Measurements from ENCODE around the gene ZNF738. TPM values are rescaled to one million over a fixed set of nuclear protein-coding genes. Genes with fewer than 3 reads are reported as not detected.
"Not testable (repeated sequence)": the region's sequence is repeated elsewhere in the genome, so short reads cannot be mapped to it uniquely, and the experiment has no call there.

The ZNF738 gene
- polyA plus RNA-seq, 1 of the 3 experiments (the other 2 are of a cell fraction): 8.1 TPM

DNA sequence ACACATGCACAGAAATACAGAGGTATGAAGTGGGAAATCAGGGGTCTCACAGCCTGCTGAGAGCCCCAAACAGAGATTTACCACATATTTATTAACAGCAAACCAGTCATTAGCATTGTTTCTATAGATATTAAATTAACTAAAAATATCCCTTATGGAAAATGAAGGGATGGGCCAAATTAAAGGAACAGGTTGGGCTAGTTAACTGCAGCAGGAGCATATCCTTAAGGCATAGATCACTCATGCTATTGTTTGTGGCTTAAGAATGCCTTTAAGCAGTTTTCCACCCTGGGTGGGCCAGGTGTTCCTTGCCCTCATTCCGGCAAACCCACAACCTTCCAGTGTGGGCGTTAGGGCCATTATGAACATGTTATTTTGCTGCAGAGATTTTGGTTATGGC is 14.0 kb upstream of the ZNF738 start:
- H2AFZ ChIP-seq (ENCODE audit: low read depth); H3K27me3 ChIP-seq (ENCODE audit: insufficient read depth); H3K27ac ChIP-seq (ENCODE audit: low read depth in 2 of 2, low read length in 1 of 2); H3K9me2 ChIP-seq; H3K79me2 ChIP-seq (ENCODE audit: insufficient read depth); DNase-seq; H3K36me3 ChIP-seq (replicated peaks in 1 of 2; ENCODE audit: control insufficient read depth in 1 of 2, insufficient read depth in 2 of 2, low read length in 1 of 2); H3K9ac ChIP-seq; H3K4me1 ChIP-seq (ENCODE audit: control insufficient read depth in 1 of 2, insufficient read depth in 2 of 2, low read depth in 1 of 2, low read length in 1 of 2); H3K9me3 ChIP-seq; H3K4me2 ChIP-seq; H3F3A ChIP-seq (replicated peaks; ENCODE audit: insufficient read depth); H4K20me1 ChIP-seq (ENCODE audit: insufficient read depth); H3K4me3 ChIP-seq (ENCODE audit: low read depth in 2 of 2, low read length in 1 of 2); POLR2A ChIA-PET; CTCF ChIA-PET: not testable (repeated sequence)
- WGBS (ENCODE audit: low lambda C conversion rate): 20% methylated on average over 1 of the region's 2 CpGs

DNA sequence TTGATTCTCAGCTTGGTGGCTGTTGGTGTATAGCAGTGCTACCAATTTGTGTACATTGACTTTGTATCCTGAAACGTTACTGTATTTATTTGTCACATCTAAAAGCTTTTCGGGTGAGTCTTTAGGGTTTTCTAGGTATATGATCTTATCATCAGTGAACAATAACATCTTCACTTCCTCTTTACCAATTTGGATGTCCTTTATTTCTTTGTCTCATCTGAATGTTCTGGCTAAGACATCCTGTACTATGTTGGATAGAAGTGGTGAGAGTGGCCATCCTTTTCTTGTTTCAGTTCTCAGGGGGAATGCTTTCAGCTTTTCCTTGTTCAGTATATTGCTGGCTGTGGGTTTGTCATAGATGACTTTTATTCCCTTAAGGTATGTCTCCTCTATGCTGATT is 6.0 kb upstream of the ZNF738 start:
- H3K9ac ChIP-seq: no peak overlapping the region
- H2AFZ ChIP-seq (ENCODE audit: low read depth): no peak overlapping the region
- no peaks in the 10 kb centered on the region for H3K27me3 ChIP-seq (ENCODE audit: insufficient read depth)
- no peak overlapping the region for H3K4me3 ChIP-seq (ENCODE audit: low read depth in 2 of 2, low read length in 1 of 2)
- H3K4me1 ChIP-seq (ENCODE audit: control insufficient read depth in 1 of 2, insufficient read depth in 2 of 2, low read depth in 1 of 2, low read length in 1 of 2): no peaks in the 10 kb centered on the region
- no peak overlapping the region for H3K4me2 ChIP-seq
- no peaks in the 10 kb centered on the region for H3K79me2 ChIP-seq (ENCODE audit: insufficient read depth)
- H3F3A ChIP-seq (replicated peaks; ENCODE audit: insufficient read depth): no peaks in the 10 kb centered on the region
- H4K20me1 ChIP-seq (ENCODE audit: insufficient read depth): no peaks in the 10 kb centered on the region
- ChIA-PET POLR2A (no interaction called here), CTCF (no interaction called here)
- no peak overlapping the region for H3K27ac ChIP-seq (ENCODE audit: low read depth in 2 of 2, low read length in 1 of 2)
- H3K36me3 ChIP-seq (replicated peaks in 1 of 2; ENCODE audit: control insufficient read depth in 1 of 2, insufficient read depth in 2 of 2, low read length in 1 of 2): no peaks in the 10 kb centered on the region
- DNase-seq: no peak
- 17% methylated on average over 1 of the region's 2 CpGs for WGBS (ENCODE audit: low lambda C conversion rate)
- no peaks in the 10 kb centered on the region for H3K9me2 ChIP-seq
- no peaks in the 10 kb centered on the region for H3K9me3 ChIP-seq
- TF ChIP-seq TEAD4 (IDR thresholded peaks at IDR 0.05; ENCODE audit: borderline replicate concordance, insufficient read depth) (no peak), POLR2AphosphoS5 (IDR thresholded peaks at IDR 0.05; ENCODE audit: low read depth, low read length) (no peak), RFX5 (IDR thresholded peaks at IDR 0.05; ENCODE audit: low read length) (no peak), YY1 (IDR thresholded peaks at IDR 0.05; ENCODE audit: low read depth) (no peak), JUND (IDR thresholded peaks at IDR 0.05) (no peak), NFIC (IDR thresholded peaks at IDR 0.05; ENCODE audit: borderline replicate concordance) (no peak), FOSL2 (IDR thresholded peaks at IDR 0.05; ENCODE audit: borderline replicate concordance, low read depth) (no peak), RAD21 (IDR thresholded peaks at IDR 0.05; ENCODE audit: low read length) (no peak), TCF12 (IDR thresholded peaks at IDR 0.05) (no peak), EP300 (IDR thresholded peaks at IDR 0.05; ENCODE audit: borderline replicate concordance in 1 of 2, low read depth in 1 of 2, low read length in 1 of 2) (no peak), TAF1 (IDR thresholded peaks at IDR 0.05; ENCODE audit: borderline replicate concordance, low read depth, low read length) (no peak), SMC3 (IDR thresholded peaks at IDR 0.05; ENCODE audit: low read depth, low read length) (no peak), FOXJ3 (CRISPR knock-in tag; IDR thresholded peaks at IDR 0.05) (no peak), MXI1 (IDR thresholded peaks at IDR 0.05; ENCODE audit: low read depth, low read length) (no peak), EZH2phosphoT487 (IDR thresholded peaks at IDR 0.05; ENCODE audit: borderline replicate concordance, low read depth) (no peak), RCOR1 (IDR thresholded peaks at IDR 0.05; ENCODE audit: low read length) (no peak)
- TF ChIP-seq, protein P1, sequence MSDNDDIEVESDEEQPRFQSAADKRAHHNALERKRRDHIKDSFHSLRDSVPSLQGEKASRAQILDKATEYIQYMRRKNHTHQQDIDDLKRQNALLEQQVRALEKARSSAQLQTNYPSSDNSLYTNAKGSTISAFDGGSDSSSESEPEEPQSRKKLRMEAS (IDR thresholded peaks at IDR 0.05; ENCODE audit: low read depth): no peak
- TF ChIP-seq, protein P2, sequence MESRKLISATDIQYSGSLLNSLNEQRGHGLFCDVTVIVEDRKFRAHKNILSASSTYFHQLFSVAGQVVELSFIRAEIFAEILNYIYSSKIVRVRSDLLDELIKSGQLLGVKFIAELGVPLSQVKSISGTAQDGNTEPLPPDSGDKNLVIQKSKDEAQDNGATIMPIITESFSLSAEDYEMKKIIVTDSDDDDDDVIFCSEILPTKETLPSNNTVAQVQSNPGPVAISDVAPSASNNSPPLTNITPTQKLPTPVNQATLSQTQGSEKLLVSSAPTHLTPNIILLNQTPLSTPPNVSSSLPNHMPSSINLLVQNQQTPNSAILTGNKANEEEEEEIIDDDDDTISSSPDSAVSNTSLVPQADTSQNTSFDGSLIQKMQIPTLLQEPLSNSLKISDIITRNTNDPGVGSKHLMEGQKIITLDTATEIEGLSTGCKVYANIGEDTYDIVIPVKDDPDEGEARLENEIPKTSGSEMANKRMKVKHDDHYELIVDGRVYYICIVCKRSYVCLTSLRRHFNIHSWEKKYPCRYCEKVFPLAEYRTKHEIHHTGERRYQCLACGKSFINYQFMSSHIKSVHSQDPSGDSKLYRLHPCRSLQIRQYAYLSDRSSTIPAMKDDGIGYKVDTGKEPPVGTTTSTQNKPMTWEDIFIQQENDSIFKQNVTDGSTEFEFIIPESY (IDR thresholded peaks at IDR 0.05; ENCODE audit: borderline replicate concordance, low read depth): no peak
- TF ChIP-seq, protein P3, sequence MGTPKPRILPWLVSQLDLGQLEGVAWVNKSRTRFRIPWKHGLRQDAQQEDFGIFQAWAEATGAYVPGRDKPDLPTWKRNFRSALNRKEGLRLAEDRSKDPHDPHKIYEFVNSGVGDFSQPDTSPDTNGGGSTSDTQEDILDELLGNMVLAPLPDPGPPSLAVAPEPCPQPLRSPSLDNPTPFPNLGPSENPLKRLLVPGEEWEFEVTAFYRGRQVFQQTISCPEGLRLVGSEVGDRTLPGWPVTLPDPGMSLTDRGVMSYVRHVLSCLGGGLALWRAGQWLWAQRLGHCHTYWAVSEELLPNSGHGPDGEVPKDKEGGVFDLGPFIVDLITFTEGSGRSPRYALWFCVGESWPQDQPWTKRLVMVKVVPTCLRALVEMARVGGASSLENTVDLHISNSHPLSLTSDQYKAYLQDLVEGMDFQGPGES (IDR thresholded peaks at IDR 0.05; ENCODE audit: low read depth, low read length): no peak
